ENCODE data around the gene GPR78.
A peak's percentile ranks its signal among the peaks of the same experiment; 100 is the strongest.

DNA sequence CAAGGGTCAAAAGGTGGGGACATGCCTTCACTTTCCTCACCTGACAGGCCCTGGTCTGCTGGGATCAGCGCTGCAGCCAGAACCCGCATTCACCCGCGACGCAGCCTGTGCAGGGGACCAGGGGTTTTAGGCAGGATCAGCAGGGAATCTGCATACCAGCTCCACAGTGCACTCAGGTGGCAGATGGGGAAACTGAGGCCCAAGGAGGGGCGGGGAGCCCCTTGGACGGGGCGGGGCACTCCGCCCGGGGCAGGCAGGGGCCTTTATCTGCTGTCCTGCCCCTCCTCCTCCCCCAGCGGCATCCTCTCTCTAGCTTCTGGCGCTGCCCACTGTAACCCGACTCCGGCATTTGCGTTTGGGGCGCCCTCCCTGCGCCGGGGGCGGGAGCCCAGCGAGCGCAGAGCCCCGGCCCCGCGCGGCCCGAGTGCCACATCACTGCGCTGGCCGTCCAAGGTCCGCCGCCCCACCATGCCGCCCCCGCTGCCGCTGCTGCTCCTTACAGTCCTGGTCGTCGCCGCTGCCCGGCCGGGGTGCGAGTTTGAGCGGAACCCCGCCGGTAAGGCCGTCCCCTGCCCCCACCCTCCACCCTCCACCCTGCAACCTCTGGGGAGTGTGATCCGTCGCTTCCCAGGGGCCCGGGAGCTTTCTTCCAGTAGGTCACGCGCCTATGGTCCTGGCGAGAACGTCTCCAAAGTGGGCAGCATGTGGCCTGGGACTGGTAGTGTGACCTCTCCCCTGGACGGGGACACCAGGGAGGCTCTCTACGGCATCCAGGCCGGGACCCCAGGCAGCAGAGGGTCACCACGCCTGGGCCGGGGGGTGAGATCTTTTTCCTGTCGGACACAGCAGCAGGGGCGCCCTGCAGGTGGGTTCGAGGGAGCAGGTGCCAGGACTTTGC is 12.4 kb downstream of the GPR78 start, which contains the start of gene CPZ:
- TF ChIP-seq, protein P1, sequence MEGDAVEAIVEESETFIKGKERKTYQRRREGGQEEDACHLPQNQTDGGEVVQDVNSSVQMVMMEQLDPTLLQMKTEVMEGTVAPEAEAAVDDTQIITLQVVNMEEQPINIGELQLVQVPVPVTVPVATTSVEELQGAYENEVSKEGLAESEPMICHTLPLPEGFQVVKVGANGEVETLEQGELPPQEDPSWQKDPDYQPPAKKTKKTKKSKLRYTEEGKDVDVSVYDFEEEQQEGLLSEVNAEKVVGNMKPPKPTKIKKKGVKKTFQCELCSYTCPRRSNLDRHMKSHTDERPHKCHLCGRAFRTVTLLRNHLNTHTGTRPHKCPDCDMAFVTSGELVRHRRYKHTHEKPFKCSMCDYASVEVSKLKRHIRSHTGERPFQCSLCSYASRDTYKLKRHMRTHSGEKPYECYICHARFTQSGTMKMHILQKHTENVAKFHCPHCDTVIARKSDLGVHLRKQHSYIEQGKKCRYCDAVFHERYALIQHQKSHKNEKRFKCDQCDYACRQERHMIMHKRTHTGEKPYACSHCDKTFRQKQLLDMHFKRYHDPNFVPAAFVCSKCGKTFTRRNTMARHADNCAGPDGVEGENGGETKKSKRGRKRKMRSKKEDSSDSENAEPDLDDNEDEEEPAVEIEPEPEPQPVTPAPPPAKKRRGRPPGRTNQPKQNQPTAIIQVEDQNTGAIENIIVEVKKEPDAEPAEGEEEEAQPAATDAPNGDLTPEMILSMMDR (IDR thresholded peaks at IDR 0.05): no peak
- TF ChIP-seq POLR2AphosphoS5 (IDR thresholded peaks at IDR 0.05; ENCODE audit: insufficient read depth in 1 of 2, low read depth in 1 of 2) (peak in 1 of 2 donors; percentile 36), POLR2A (IDR thresholded peaks at IDR 0.05) (peak in 1 of 2 donors; percentile 24)
